GM18951 (cell line): ENCODE data around the gene PLA2G3.
A peak's percentile ranks its signal among the peaks of the same experiment; 100 is the strongest.

Experiments used
- POLR2A ChIP-seq: IDR thresholded peaks from 4 replicates; pipeline ENCODE4 v1.6.1; 2011; ENCODE audit warnings: mild to moderate bottlenecking; ENCODE audit not compliant: insufficient read length, insufficient read depth; ENCODE audit errors: extremely low read depth
- in situ Hi-C: fragments of 300-500 bp; cut with MboI; formaldehyde crosslinking; loops from one replicate; pipeline ENCODE4 v1.12.0; 2022; ENCODE audit warnings: low sequenced_read_pairs, mixed read lengths, inconsistent platforms; ENCODE audit not compliant: unreplicated experiment

The PLA2G3 gene

GRCh38 chr22:31107178-31107893 lies 33.0 kb downstream of the PLA2G3 start, which contains the start of gene SELENOM:
Gene SELENOM (minus strand): TSS chr22:31107568. CDS start chr22:31107505, 63 bp downstream.
- in situ Hi-C loops = no loop called here
- TF ChIP-seq POLR2A = peak; percentile 57

- TF ChIP-seq POLR2A = no peak
- in situ Hi-C loops = no loop called here
These were observed 33.6 kb downstream of the PLA2G3 start for GRCh38 chr22:31106731-31107177.

DNA sequence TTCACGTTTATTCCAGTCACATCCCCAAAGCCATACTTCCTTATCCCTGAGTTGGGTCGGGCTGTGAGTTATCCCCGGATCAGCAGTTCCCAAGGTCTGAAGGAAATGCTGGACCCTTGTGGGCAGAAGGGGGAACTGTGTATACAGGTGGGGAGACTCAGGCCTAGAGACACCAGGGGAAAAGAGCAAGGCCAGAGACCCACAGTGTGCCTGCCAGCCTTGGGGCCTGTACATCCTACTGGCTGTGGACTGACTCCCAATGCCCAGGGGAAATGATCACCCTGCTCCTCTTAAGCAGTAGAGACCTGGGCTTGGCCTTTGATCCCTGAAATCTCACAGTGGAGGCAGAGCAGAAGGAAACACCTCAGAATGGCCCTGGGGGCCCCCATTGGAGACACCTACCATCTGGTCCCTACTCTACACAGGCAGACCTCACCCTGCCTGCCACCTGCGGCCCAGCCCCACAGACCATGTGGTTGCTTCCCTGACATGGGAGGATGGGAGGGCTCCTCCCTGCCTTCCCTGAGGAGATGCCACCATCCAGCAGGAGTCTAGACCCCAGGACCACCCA lies 34.2 kb downstream of the PLA2G3 start:
- TF ChIP-seq POLR2A = no peak

DNA sequence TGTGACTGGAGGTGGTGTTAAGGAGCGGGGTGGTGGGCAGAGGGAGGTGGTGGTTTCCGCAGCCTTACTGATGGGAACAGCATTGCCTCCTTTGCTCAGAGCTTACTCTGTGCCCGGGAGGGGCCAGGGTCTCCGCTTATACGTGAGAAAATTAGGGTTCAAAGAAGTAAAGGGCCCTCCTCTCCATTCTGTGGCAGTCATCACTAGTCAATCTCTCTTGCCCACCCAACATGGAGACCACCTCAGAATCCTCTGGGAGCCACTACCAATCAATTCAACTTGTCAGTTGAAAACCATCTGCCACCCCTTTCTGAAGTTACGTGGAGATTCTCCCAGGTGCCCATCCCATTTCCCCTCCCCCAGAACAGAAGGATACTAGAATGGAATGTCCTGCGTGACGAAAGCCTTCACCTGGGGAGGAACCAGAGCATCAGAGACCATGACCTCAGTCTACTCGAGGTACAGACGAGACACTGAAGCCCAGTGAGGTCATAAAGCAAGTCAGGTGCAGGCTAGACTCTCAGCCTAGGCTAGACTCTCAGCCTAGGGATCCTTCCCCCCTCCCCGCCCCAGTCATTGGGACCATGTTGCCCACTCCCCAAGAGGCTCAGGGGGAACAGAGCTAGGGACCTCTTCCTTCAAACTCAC lies 34.9 kb downstream of the PLA2G3 start:
- no peak for TF ChIP-seq POLR2A

More for the DNA sequence above, 34.2 kb downstream of the PLA2G3 start:
- in situ Hi-C loops = no loop called here

DNA sequence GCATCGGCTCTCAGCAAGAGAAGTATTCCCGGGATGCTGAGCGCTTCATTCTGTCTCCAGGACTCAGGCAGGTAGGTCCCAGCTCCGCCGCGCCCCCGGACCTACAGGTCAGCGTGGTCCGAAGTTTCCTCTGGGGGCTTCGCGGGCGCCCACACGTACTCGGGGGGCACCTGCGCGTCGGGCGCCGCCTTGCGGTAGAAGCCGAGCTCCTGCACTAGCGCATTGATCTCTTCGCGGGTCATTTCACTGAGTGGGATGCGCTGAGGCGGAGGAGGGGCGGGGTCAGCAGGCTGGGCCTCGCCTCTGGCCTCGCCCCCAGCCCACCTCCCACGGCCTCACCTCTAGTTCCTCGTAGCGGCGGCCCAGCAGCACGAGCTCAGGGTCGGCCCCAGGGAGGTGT lies 35.4 kb downstream of the PLA2G3 start:
- TF ChIP-seq POLR2A = no peak
- in situ Hi-C loops = no loop called here

More for the DNA sequence above, 34.9 kb downstream of the PLA2G3 start:
- in situ Hi-C loops = no loop called here

DNA sequence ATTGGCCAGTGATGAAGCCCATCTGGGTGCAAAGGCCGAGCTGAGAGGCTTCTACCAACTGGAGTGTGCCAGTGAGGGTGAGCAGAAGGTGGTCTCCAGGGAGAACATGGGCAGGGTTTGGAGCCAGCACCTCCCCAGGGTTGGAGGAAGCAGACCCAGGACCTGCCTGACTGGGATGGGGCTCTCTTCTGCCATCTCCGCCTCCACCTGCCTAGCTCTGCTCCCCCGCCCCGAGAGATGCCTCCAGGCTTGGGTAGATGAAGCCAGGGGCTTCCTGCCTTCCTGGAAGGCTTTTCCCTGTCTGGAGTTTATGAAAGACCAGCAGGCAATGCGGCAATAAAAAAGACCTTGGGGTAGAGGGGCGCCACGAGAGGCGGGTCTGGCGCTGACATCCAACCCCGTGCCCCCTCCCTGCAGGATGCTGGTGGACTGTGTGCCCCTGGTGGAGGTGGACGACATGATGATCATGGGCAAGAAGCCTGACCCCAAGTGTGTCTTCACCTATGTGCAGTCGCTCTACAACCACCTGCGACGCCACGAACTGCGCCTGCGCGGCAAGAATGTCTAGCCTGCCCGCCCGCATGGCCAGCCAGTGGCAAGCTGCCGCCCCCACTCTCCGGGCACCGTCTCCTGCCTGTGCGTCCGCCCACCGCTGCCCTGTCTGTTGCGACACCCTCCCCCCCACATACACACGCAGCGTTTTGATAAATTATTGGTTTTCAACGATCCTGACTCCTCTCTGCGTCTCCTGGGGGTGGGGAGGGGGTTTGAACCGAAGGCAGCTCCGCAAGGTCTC lies 36.2 kb downstream of the PLA2G3 start:
- TF ChIP-seq POLR2A = no peak
- in situ Hi-C loops = no loop called here

- no peak for TF ChIP-seq POLR2A
- in situ Hi-C loops = no loop called here
These were observed 37.2 kb downstream of the PLA2G3 start for GRCh38 chr22:31103111-31103510.

- TF ChIP-seq POLR2A = no peak
- in situ Hi-C loops = no loop called here
These were observed 37.7 kb downstream of the PLA2G3 start for GRCh38 chr22:31102441-31103081.

DNA sequence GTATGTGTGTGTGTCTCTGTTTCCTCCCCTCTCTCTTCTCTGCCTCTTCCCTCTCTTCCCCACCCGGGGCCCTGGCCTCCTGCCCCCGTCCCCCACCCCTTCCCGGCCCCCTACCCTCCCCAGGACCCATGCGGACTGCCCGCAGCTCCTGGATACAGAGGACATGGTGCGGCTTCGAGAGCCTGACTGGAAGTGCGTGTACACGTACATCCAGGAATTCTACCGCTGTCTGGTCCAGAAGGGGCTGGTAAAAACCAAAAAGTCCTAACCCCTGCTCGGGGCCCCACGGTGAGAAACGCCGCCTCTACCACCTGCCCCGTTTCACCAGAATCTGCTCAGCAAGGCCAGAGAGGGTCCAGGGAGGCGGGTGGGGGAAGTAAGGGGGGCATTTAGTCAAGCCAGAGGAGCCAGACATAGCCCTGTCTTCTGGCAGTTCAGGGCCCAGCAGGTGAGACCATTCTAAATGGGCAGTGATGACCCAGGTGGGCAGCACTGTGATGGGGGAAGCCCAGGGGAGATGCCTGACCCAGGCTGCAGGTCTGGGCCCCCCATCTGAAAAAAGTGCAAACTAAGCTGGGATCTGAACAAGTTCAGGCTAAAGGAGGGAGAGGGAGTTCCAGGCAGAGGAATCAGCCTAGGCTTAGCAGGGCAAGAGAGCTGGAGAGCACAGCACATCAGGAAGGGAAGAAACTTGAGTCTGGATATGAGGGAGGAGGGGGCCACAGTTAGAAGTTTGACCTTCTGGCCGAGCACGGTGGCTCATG lies 39.4 kb downstream of the PLA2G3 start:
- in situ Hi-C loops = no loop called here
- TF ChIP-seq POLR2A = no peak

- in situ Hi-C loops = no loop called here
- no peak for TF ChIP-seq POLR2A
These were observed 40.2 kb downstream of the PLA2G3 start for GRCh38 chr22:31099841-31100761.

DNA sequence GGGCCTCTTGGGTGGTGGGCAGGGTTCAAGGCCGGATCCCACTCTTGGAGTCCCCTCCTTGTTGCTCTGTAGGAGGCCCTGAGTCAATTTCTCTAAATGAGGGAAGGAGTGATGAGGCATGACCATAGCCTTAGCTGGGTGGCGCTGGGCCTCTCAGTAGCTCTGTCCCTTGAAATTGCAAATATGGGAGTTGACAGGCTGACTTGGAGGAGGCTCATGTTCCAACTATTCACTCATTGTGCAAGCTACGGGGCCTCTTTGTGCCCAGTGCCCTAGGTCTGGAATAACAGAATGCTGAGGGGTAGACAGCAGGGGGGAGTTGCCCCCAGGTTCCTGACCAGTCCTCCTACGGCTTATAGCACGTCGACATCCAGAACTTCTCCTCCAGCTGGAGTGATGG lies 40.9 kb downstream of the PLA2G3 start:
- TF ChIP-seq POLR2A = no peak
- in situ Hi-C loops = no loop called here
